ENCODE measurements around the gene STXBP6.

DNA sequence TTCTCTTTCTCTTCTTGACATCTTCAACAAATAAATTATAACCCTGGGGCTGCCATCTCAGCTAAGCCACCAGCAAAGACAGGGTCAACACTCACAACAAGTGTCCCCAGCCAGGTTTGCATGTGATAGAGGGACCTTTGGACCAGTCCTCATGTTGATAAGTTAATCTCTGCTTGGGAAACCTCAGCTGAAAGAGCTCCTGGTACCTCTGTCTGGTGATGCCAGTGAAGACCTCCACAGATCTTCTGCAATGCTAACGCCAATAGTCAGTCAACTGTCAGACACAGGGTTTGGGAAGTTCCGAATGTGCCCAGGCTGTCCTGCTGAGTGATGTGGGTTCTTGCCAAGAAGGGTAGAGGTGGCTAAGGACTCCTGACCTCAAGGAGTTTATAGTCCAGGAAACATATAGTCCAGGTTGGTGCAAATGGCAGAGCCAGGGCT, 236.1 kb downstream of the STXBP6 start:
- TF ChIP-seq, protein P1, sequence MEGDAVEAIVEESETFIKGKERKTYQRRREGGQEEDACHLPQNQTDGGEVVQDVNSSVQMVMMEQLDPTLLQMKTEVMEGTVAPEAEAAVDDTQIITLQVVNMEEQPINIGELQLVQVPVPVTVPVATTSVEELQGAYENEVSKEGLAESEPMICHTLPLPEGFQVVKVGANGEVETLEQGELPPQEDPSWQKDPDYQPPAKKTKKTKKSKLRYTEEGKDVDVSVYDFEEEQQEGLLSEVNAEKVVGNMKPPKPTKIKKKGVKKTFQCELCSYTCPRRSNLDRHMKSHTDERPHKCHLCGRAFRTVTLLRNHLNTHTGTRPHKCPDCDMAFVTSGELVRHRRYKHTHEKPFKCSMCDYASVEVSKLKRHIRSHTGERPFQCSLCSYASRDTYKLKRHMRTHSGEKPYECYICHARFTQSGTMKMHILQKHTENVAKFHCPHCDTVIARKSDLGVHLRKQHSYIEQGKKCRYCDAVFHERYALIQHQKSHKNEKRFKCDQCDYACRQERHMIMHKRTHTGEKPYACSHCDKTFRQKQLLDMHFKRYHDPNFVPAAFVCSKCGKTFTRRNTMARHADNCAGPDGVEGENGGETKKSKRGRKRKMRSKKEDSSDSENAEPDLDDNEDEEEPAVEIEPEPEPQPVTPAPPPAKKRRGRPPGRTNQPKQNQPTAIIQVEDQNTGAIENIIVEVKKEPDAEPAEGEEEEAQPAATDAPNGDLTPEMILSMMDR (IDR thresholded peaks at IDR 0.05): no peak
- no peak for TF ChIP-seq POLR2A (IDR thresholded peaks at IDR 0.05)
- no peak for TF ChIP-seq EP300 (IDR thresholded peaks at IDR 0.05)
